Stimulated activated CD8-positive, alpha-beta memory T cell treated with anti-CD3 and anti-CD28 coated beads, Interleukin-15, amount 100 ng/mL, for 1 hour (primary cell): ENCODE results near the gene HTR3E.

ENCODE experiments used
- DNase-seq: peaks from one replicate; pipeline ENCODE4 v3.0.0-alpha.2; 2020; ENCODE audit warnings: low read depth

HTR3E gene

GRCh38 chr3:184156522-184156955 lies 59.7 kb downstream of the HTR3E start:
- DNase-seq = no peak
